Cerebellar cortex (tissue), 1 donor: ENCODE results near the gene TKTL1.
"Not testable (repeated sequence)": the region's sequence is repeated elsewhere in the genome, so short reads cannot be mapped to it uniquely, and the experiment has no call there.

Source experiments
- DNase-seq: peaks from one replicate; pipeline ENCODE4 v3.0.0-alpha.2; 2015; ENCODE audit warnings: low spot score

Gene TKTL1

GRCh38 chrX:154309041-154309775 lies 13.6 kb downstream of the TKTL1 start:
- DNase-seq: no peak

GRCh38 chrX:154310616-154311536 lies 15.3 kb downstream of the TKTL1 start:
- DNase-seq: no peak

- DNase-seq: no peak
Measured at GRCh38 chrX:154312116-154312515, 16.5 kb downstream of the TKTL1 start.

GRCh38 chrX:154313147-154313546 lies 17.6 kb downstream of the TKTL1 start:
- DNase-seq: no peak

GRCh38 chrX:154315416-154315815 lies 19.8 kb downstream of the TKTL1 start:
- no peak for DNase-seq

- DNase-seq: peak; percentile 14
Measured at GRCh38 chrX:154317391-154317995, 21.9 kb downstream of the TKTL1 start.

GRCh38 chrX:154320406-154320805 lies 24.8 kb downstream of the TKTL1 start:
- DNase-seq: no peak

GRCh38 chrX:154321152-154321551 lies 25.6 kb downstream of the TKTL1 start:
- no peak for DNase-seq

- DNase-seq: peak; percentile 10
Measured at GRCh38 chrX:154321594-154321993, 26.0 kb downstream of the TKTL1 start.

GRCh38 chrX:154322890-154323289 lies 27.3 kb downstream of the TKTL1 start:
- no peak for DNase-seq

- no peak for DNase-seq
Measured at GRCh38 chrX:154323537-154323936, 27.9 kb downstream of the TKTL1 start.

GRCh38 chrX:154325541-154325940 lies 29.9 kb downstream of the TKTL1 start:
- no peak for DNase-seq

GRCh38 chrX:154327038-154327820 lies 31.6 kb downstream of the TKTL1 start:
- DNase-seq: no peak

- no peak for DNase-seq
Measured at GRCh38 chrX:154328646-154329045, 33.1 kb downstream of the TKTL1 start.

GRCh38 chrX:154329294-154329693 lies 33.7 kb downstream of the TKTL1 start:
- DNase-seq: no peak

- DNase-seq: no peak
Measured at GRCh38 chrX:154332561-154332960, 37.0 kb downstream of the TKTL1 start.

GRCh38 chrX:154333116-154333515 lies 37.5 kb downstream of the TKTL1 start:
- no peak for DNase-seq

GRCh38 chrX:154333837-154334271 lies 38.3 kb downstream of the TKTL1 start:
- no peak for DNase-seq

GRCh38 chrX:154334496-154334895 lies 38.9 kb downstream of the TKTL1 start:
- no peak for DNase-seq

- not testable (repeated sequence) for DNase-seq
Measured at GRCh38 chrX:154341399-154342298, 46.1 kb downstream of the TKTL1 start.

- not testable (repeated sequence) for DNase-seq
Measured at GRCh38 chrX:154343063-154343462, 47.5 kb downstream of the TKTL1 start.
